AG08395 (cell line): Measurements from ENCODE around the gene INPP4A.

Experiments used
- DNase-seq: peaks from one replicate; pipeline ENCODE4 v3.0.0; 2012; ENCODE audit warnings: mixed read lengths, low spot score

Gene INPP4A

GRCh38 chr2:98514879-98515249 is 70.2 kb downstream of the INPP4A start:
- no peak for DNase-seq

GRCh38 chr2:98515250-98515991 is 70.8 kb downstream of the INPP4A start:
- DNase-seq = peak; percentile 54

- no peak for DNase-seq
Measured at GRCh38 chr2:98516571-98516970, 71.9 kb downstream of the INPP4A start.

- DNase-seq = no peak
Measured at GRCh38 chr2:98517636-98518035, 73.0 kb downstream of the INPP4A start.

- DNase-seq = no peak
Measured at GRCh38 chr2:98518101-98518500, 73.4 kb downstream of the INPP4A start.

GRCh38 chr2:98519156-98519555 is 74.5 kb downstream of the INPP4A start:
- no peak for DNase-seq

- no peak for DNase-seq
Measured at GRCh38 chr2:98519851-98520250, 75.2 kb downstream of the INPP4A start.

- DNase-seq = no peak
Measured at GRCh38 chr2:98520806-98521205, 76.1 kb downstream of the INPP4A start.

- DNase-seq = no peak
Measured at GRCh38 chr2:98521266-98521665, 76.6 kb downstream of the INPP4A start.

- DNase-seq = no peak
Measured at GRCh38 chr2:98522854-98523253, 78.2 kb downstream of the INPP4A start.

- no peak for DNase-seq
Measured at GRCh38 chr2:98524168-98524567, 79.5 kb downstream of the INPP4A start.

GRCh38 chr2:98528349-98528748 is 83.7 kb downstream of the INPP4A start:
- no peak for DNase-seq

- DNase-seq = no peak
Measured at GRCh38 chr2:98530114-98530513, 85.5 kb downstream of the INPP4A start.

- DNase-seq = no peak
Measured at GRCh38 chr2:98532756-98533155, 88.1 kb downstream of the INPP4A start.

GRCh38 chr2:98533547-98533946 is 88.9 kb downstream of the INPP4A start:
- DNase-seq = no peak

- no peak for DNase-seq
Measured at GRCh38 chr2:98534761-98535160, 90.1 kb downstream of the INPP4A start.

- DNase-seq = no peak
Measured at GRCh38 chr2:98535971-98536677, 91.5 kb downstream of the INPP4A start.

- DNase-seq = no peak
Measured at GRCh38 chr2:98537390-98538126, 92.9 kb downstream of the INPP4A start.

GRCh38 chr2:98538280-98539041 is 93.8 kb downstream of the INPP4A start:
- no peak for DNase-seq

- no peak for DNase-seq
Measured at GRCh38 chr2:98539056-98539735, 94.5 kb downstream of the INPP4A start.

- DNase-seq = no peak
Measured at GRCh38 chr2:98540536-98540935, 95.9 kb downstream of the INPP4A start.

- DNase-seq = no peak
Measured at GRCh38 chr2:98541489-98541888, 96.8 kb downstream of the INPP4A start.
